Measurements from ENCODE around the gene AKAP6.

Gene AKAP6

DNA sequence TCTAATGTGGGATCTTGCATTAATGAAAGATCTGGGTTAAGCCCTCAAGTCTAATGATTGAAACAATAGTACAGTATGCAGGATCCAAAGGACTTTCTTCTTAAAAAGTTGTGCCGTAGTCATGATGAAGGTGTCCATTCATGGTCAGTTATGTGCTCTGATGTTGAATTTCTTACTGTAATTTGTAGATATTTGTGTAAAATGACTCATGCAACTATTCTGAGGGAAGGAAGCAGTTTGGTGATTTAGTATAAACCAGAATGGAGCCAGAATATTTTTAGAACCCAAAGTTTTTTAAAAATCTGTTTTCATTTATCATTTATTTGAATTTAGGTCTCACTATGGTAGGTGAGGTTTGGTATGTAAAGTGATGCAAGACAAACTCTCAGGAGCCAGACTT lies 151.2 kb downstream of the AKAP6 start:
- no peak for DNase-seq (ENCODE audit: low spot score)

DNA sequence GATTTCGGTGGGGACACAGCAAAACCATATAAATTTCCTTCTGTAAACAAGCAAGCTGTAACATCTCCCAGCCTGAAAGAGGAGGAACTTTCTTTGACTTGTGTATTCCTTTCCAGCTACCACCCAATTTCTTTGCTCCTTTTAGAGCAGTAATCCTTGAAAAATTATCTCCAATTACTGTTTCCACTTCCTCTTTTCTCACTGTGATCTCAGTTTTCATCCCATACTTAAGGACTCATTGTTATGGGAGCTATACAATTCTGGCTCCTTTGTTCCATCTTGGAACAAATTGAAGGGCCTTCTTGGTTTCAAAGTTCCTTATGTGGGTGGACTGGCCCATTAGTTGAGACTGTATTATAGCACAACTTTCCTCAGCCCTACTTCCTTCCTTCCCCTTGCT lies 152.6 kb downstream of the AKAP6 start:
- no peak for DNase-seq (ENCODE audit: low spot score)

GRCh38 chr14:32491416-32492016 lies 162.4 kb downstream of the AKAP6 start:
- DNase-seq (ENCODE audit: low spot score): no peak

DNA sequence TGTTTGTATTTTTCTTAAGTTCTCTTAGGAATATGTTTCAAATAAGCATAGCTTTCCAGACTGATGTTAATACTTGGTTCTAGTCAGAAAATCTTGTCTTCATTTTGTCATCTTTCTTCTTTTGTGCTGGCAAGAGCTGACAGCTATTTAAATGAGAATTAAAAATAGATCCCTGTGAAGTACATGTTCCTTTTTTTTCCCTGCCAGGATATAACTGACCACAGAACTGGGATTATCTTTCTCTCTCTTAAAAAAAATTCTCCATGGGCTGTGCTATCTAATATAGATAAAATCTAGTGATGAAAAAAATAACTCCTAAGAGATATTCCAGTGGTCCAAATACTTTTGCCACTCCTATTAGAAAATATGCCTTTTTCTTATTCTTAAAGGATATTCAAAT lies 163.4 kb downstream of the AKAP6 start:
- no peak for DNase-seq (ENCODE audit: low spot score)

- DNase-seq (ENCODE audit: low spot score): no peak
These were observed 165.7 kb downstream of the AKAP6 start for GRCh38 chr14:32494609-32495434.

GRCh38 chr14:32495435-32495734 lies 166.3 kb downstream of the AKAP6 start:
- DNase-seq (ENCODE audit: low spot score): no peak

DNA sequence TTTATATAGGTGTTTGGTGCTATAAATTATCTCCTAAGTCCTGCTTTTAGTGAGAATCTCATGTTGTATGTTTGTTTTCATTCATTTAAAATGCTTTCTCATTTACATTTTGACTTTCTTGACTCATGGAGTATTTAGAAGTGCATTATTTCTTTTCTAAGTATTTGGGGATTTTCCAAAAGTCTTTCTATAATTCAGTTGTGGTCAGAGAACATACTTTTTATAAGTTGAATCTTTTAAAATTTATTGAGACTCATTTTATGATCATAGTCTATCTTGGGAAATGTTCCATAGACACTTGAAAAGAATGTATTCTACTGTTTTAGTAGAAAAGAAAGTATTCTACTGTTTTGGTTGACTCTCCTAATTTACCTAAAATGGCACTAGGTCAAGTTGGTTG lies 168.2 kb downstream of the AKAP6 start:
- DNase-seq (ENCODE audit: low spot score): no peak

- no peak for DNase-seq (ENCODE audit: low spot score)
These were observed 178.2 kb downstream of the AKAP6 start for GRCh38 chr14:32507029-32507984.

DNA sequence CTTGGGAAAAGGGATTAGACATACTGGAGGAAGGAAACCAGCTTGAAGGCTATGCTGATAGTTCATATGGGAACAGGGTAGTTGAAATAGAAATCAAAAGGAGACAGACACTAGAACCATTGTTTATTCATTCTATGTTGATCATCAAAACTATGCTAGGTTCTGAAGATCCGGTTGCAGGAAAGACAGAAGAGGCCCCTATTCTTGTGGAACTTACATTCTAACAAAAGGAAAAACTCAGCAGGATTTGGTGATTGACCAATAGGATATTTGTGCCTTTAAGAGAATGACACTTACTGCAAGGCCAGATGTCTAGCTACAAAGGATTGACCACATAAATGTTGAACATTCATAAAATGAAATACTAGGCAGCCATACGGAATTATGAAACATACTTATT lies 179.2 kb downstream of the AKAP6 start:
- no peak for DNase-seq (ENCODE audit: low spot score)

- no peak for DNase-seq (ENCODE audit: low spot score)
These were observed 180.6 kb downstream of the AKAP6 start for GRCh38 chr14:32509632-32510187.

DNA sequence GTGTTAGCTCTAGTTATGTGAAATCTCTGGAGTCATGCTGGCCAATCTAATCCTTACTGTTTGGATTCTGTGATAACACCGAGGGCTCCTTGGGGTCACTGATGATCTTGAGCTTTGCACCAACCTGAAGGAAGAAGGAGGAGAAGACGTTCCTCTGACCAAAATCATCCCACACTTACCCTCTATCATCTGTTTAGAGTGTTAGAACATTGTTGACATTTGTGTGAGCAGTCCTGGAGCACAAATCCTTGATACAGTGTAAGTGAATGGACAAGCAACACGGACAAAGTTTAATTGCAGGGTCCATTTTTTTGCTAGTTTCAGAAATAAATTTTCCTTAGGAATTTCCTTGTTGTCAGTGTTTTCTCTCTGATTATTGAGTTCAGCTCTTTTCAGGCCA lies 181.7 kb downstream of the AKAP6 start:
- DNase-seq (ENCODE audit: low spot score): no peak

- DNase-seq (ENCODE audit: low spot score): no peak
These were observed 183.2 kb downstream of the AKAP6 start for GRCh38 chr14:32512348-32512747.

DNA sequence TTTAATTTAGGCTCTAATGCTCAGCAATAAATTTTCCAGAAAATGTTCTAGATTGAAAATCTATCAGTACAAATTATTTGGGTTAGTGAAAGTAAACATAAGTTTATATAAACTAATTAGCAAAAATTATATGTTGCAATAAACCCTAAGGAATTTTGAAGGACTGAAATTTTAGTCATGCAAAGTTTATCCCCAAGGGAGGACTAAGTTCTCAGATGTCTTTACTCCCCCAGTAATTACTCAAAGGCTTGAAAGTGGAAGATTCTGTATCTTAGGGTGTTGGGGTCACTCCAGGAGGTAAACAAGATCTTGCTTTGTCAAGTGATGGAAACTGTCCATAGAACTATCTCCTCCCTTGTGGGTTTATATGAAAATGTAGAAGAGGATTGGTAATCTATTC lies 183.7 kb downstream of the AKAP6 start:
- no peak for DNase-seq (ENCODE audit: low spot score)

GRCh38 chr14:32513571-32514009 lies 184.5 kb downstream of the AKAP6 start:
- no peak for DNase-seq (ENCODE audit: low spot score)

DNA sequence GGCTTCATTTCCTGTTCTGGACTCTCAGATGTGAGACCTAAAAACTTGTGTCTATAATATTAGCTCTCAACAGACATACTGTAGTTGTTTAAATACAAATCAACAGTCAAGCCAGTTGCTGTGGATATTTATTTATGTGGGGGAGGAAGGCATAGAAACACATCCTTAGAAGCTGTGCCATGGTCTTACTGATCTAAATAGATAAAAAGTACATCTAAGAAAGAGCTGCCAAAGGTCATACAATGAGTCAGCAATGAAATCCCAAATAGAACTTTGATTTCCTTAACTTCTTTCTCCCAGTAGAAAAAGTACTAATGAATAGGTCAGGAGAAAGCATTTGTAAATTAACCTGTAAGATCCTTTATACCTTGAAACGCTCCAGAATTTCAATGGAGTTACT lies 185.1 kb downstream of the AKAP6 start:
- no peak for DNase-seq (ENCODE audit: low spot score)

- no peak for DNase-seq (ENCODE audit: low spot score)
These were observed 185.6 kb downstream of the AKAP6 start for GRCh38 chr14:32514681-32515080.

DNA sequence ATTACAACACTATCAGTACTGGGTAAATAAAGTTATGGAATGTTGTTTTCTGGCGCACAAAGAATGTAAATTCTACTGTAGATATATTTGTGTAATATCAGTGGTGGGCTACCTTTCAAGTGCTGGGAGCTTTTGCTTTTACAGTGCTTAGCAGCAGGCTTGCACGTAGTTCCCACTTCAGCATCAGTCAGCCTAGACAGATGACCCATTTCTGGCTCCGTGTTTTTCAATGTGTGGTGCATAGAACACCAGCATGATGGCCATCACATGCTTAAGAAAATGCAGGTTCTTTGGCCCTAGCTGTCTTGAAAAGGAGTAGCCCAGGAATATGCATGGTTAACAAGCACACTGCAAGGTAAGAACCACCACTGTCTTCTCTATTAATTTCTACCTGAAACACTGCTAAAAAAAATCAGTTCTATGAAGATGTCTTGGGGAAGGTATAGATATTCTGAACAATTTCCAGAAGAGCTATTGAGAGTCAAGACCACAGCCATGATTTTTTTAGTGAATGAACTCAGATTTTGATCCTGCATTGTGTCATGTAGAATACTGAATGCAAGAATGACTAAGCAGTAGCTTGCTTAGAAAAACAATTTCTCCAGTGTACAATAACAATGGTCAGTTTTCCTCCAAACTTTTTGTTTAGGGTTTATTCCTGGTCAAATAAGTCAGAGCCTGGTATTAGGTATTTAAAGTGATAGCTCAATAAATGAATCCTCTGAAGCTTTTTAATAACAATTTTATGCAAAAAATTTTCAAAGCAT lies 195.7 kb downstream of the AKAP6 start:
- DNase-seq (ENCODE audit: low spot score): no peak

DNA sequence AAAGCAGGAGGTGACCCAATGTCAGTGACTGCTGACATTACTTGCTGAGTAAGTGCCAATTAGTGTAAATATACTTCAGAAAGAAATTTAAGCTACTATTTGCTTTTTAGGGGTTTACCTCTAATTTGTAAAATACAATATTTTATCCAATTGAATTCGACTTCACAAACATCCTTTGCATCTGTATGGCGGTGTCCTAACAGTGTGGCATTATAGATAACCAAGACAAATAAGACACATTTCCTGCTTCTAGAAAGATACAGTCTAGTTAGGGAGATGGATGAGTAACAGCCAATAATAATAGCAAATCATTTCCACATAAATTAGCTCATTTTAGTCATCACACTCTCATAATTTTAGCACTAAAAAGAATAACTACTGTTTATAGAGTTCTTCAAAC lies 196.5 kb downstream of the AKAP6 start:
- no peak for DNase-seq (ENCODE audit: low spot score)

DNA sequence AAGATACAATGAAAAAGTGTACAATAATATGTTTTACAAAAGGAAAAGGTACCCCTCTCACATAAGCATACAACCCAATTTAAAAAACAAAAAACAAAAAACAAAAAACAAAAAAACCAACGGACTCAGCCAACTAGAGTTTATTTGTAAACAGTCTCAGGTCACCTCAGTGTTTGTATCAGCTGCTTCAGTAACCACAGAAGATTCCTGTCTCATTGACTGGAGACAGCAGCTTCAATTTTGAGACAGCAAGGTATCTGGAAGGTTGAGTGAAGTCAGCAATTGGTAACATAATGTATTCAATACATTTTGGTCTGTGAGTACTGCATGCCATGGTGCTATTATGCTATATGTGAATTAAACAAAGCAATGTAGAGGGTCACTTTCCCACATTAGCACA lies 201.7 kb downstream of the AKAP6 start:
- no peak for DNase-seq (ENCODE audit: low spot score)

- DNase-seq (ENCODE audit: low spot score): no peak
These were observed 202.9 kb downstream of the AKAP6 start for GRCh38 chr14:32531942-32532515.

DNA sequence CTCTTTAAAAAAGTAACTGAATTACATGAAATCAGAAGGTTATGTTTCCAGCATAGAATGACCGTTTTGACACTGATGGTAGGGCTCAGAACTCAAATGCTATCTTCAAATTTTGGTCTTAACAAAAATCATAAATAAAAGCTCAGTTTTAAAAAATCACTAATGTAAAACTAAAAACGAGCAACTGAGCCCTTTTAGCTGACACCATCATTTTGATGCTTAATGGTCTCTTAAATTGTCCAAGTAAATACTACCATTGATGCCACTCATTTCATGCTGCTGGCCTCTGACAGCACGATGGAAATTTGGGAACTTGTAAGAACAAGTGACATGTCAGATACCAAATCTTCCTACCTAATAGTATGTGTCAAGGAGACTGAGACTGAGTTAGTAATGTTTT lies 205.0 kb downstream of the AKAP6 start:
- DNase-seq (ENCODE audit: low spot score): no peak

Data from HuH-7 (cell line).